ENCODE measurements around the gene ANXA9. TPM values are rescaled to one million over a fixed set of nuclear protein-coding genes. Genes with fewer than 3 reads are reported as not detected.

Gene ANXA9
- total and polyA plus RNA-seq, 5 experiments from 2014 or later, result 0.10 to 0.49 TPM; not detected in 3

DNA sequence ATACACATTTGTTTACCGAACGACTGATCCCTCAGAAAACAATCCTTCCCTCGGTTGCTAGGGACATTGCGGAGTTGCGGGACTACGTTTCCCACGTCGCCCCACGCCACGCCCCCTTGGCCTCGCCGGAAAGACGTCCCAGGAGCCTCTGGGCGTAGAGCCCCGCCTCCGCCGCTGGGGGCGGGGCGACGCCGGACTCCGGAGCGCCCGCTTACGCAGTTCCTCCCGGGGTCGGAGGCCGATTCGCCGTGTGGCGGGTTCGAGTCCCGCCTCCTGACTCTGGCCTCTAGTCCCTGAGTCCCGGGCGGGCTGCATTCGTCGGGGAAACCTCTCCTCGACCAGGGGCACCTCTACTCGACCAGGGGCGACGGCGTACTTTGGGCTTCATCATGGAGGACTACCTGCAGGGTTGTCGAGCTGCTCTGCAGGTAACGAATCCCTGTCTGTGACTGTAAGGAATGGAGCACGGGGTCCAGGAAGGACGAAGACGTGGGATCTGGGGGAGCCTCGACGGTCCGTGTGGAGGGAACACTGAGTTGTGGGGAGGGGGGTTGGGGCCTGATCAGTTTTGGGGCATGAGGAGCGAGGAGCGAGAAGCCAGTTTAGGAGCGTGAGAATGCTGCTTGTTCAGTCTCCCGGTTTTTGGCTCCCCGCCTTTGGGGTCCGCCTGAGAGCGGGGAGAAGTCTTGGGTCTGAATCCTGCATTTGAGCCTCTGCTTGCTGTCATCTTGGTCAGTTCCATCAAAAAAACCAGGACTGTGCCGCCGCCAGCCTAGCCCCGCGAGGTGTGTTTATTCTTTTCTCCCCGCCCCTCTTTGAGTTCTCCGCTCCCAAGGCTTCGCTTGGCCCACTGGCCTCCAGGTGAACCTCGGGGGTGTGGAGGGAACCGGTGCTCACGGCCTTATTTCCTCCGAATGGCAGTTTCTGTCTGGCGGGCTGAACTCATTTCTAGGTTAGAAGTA lies 26.4 kb downstream of the ANXA9 start, which contains the start of gene PRUNE1:
Gene PRUNE1, plus strand, starts transcription at position 206 of the 962 bp plus-strand sequence. Its CDS starts 184 bp downstream, at position 390.
- Mint-ChIP-seq H3K4me1 (peaks cover 39 to 92% (median 84%) of the 10 kb centered on the region in 4 donors), H3K36me3 (peaks cover 0 to 6% (median 2%) of the 10 kb centered on the region in 3 donors), H3K9me3 (no peaks in the 10 kb centered on the region), H3K27ac (peak within 1 kb of the TSS; percentile 95 to 99 (median 98)), H3K27me3 (no peaks in the 10 kb centered on the region), H3K4me3 (peak within 1 kb of the TSS; percentile 89 to 98 (median 96))
- POLR2A ChIA-PET, result interaction anchor here (0.6 to 3.9 kb wide), 7 partner anchors 16 to 54 kb away, joined by 3 to 22 read pairs (median 3); partner anchors contain the start of gene ANXA9
- ATAC-seq (peak; percentile 76 to 83), DNase-seq (peak; percentile 88 to 98 (median 94))

DNA sequence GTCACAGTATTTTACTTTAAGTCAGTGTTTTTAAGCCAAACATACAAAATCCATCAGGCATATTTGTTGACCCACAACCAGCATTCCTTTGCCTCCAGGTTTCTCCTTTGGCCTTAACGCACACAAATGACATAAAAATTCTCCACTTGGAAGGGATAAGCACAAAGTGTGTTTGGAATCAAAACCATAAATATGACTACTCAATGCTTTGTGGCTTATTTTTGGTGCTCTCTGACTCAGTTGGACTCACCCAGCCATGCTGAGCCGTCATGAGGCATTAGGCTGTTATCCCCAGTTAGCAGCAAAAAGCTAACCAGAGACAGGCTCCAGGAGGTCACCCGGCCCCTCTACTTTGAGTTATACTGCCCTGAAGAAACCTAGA lies 27.1 kb downstream of the ANXA9 start:
- Mint-ChIP-seq H3K4me1 (peaks cover 39 to 88% (median 84%) of the 10 kb centered on the region in 4 donors), H3K9me3 (no peaks in the 10 kb centered on the region), H3K36me3 (peaks cover 0 to 10% (median 2%) of the 10 kb centered on the region in 3 donors), H3K27ac (peak overlapping the region; percentile 95 to 99 (median 98)), H3K4me3 (peak overlapping the region; percentile 89 to 98 (median 96)), H3K27me3 (no peaks in the 10 kb centered on the region)
- POLR2A ChIA-PET, result interaction anchor here (0.6 to 1.5 kb wide), 6 partner anchors 32 to 53 kb away, joined by 3 to 4 read pairs (median 3); no protein-coding TSS in a partner anchor
- DNase-seq (no peak), ATAC-seq (no peak)

DNA sequence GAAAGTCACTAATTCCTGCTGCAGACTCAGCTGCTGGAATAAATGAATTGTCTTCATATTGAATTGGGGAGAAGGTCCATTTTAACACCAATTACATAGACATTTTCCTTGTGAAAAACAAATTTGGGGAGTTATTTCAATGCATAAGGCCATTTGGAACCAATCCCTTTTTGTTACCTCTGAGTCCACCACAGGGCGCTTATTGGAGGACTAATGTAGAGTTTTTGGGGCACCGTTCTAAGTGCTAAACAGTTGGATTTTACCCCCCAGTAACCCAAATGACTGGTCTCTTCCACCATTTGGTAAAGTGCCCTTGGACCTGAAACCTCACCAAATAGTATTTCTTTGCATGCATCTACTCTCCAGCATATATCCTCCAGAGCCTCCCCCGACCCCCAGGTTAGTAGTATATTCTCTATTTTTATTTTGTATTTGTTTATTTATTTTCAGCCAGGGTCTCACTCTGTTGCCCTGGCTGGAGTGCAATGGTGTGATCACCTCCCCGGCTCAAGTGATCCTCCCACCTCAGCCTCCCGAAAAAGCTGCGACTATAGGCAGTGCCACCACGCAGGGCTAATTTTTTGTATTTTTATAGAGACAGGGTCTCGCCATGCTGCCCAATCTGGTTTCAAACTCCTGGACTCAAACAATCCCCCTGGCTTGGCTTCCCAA lies 27.7 kb downstream of the ANXA9 start:
- H3K9me3 Mint-ChIP-seq, result no peaks in the 10 kb centered on the region
- H3K36me3 Mint-ChIP-seq, result peaks cover 0 to 14% (median 2%) of the 10 kb centered on the region in 3 donors
- peak overlapping the region; percentile 89 to 98 (median 96) for H3K4me3 Mint-ChIP-seq
- DNase-seq, result no peak
- peak overlapping the region; percentile 55 to 99 (median 98) for H3K27ac Mint-ChIP-seq
- POLR2A ChIA-PET, result interaction anchor here (0.6 to 1.5 kb wide), 7 partner anchors 12 to 52 kb away, joined by 3 to 4 read pairs (median 3); no protein-coding TSS in a partner anchor
- no peaks in the 10 kb centered on the region for H3K27me3 Mint-ChIP-seq
- peaks cover 39 to 86% (median 84%) of the 10 kb centered on the region in 4 donors for H3K4me1 Mint-ChIP-seq
- no peak for ATAC-seq

DNA sequence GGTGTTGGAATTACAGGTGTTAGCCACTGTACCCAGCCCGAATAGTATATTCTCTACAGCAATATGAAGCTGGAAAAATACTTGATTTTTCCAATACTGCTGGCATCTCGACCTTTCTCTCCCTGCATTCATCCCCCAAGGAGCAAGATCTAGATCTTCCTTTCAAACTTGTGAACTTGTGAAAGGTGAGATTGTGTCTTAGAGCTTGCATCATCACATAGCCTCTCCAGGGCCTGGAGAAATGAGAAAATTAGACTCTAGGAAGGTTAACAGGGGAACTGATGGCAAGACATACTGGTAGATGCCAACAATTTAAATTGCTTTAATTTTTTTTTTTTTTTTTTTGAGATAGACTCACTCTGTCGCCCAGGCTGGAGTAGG lies 28.2 kb downstream of the ANXA9 start:
- Mint-ChIP-seq H3K36me3 (peaks cover 0 to 15% (median 2%) of the 10 kb centered on the region in 3 donors), H3K27ac (peak overlapping the region in 5 of 10 donors; percentile 10 to 98 (median 62)), H3K9me3 (no peaks in the 10 kb centered on the region), H3K27me3 (no peaks in the 10 kb centered on the region), H3K4me1 (peaks cover 39 to 83% (median 81%) of the 10 kb centered on the region in 4 donors), H3K4me3 (peak overlapping the region in 9 of 10 donors; percentile 18 to 98 (median 56))
- DNase-seq (no peak), ATAC-seq (no peak)
- POLR2A ChIA-PET, result interaction anchor here (0.6 to 1.5 kb wide), 6 partner anchors 12 to 146 kb away, joined by 3 to 4 read pairs (median 3); partner anchors contain the start of gene TNFAIP8L2

DNA sequence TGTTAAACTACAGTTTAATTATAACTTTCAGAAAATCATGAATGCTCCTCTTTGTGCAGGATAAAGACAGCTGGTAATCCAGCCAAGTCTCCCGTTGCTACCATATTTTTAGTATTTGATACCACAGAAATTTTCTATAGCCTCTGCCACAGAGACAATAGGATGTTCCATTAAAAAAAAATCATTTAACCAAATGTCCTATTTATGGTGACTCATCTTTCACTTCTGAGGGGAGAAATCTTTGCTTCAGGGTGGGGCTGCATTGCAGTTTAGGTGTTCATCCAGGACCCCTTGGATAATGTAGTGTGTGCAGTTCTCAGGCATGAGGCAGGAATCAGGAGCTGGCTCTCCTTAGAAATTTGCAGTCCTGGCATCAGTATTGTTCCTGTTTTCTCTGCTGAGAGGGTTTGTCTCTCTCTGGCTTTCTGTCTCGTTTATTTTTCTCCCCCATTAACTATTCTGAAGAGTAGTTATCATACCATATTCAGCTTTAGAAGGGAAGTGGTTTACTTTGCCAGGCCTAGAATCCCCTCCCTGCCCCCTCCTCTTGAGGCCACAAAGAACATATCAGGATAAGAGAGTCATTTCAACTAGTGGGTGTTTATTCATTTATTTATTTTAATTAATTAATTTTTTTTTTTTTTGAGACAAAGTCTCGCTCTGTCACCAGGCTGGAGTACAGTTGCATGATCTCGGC lies 29.2 kb downstream of the ANXA9 start:
- H3K27ac Mint-ChIP-seq, result peak overlapping the region; percentile 58 to 92 (median 76)
- H3K36me3 Mint-ChIP-seq, result peaks cover 0 to 18% (median 2%) of the 10 kb centered on the region in 3 donors
- no peaks in the 10 kb centered on the region for H3K27me3 Mint-ChIP-seq
- ATAC-seq, result no peak
- H3K9me3 Mint-ChIP-seq, result no peaks in the 10 kb centered on the region
- POLR2A ChIA-PET, result interaction anchor here (0.7 to 1.6 kb wide), 5 partner anchors 37 to 145 kb away, joined by 3 to 5 read pairs (median 3); partner anchors contain the start of genes MLLT11 and TNFAIP8L2
- peak overlapping the region; percentile 32 to 76 (median 62) for H3K4me3 Mint-ChIP-seq
- DNase-seq, result no peak
- H3K4me1 Mint-ChIP-seq, result peaks cover 31 to 75% (median 72%) of the 10 kb centered on the region in 4 donors

DNA sequence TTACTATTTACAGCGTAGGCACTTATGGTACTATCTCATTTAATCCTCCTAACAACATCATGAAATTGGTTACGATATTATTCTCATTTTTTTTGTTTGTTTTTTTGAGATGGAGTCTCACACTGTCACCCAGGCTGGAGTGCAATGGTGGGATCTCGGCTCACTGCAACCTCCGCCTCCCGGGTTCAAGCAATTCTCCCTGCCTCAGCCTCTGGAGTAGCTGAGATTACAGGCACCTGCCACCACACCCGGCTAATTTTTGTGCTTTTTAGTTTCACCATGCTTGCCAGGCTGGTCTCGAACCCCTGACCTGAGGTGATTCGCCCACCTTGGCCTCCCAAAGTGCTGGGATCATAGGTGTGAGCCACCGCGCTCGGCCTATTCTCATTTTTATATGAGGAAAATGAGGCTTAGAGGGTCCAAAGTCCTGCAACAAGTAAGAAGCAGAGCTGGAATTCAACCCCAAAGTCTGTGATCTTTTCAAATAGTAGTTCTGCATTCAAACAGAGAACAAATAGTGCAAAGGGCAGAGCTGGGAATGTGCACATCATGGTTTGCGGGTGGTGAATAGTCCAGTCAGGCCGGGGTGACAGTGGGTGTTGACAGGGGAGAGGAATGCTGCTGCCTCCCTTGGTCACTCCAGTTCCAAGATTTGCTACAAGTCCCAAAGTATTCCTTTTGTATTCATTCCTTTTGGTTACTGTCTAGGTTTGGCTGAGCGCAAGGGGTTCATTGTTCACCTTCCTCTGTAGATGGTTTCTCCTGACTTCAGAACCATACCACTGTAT lies 30.8 kb downstream of the ANXA9 start:
- POLR2A ChIA-PET, result interaction anchor here (1.0 to 1.6 kb wide), 2 partner anchors 12 to 48 kb away, joined by 3 to 4 read pairs; partner anchors contain the start of gene MLLT11
- DNase-seq, result no peak
- H3K27me3 Mint-ChIP-seq, result no peaks in the 10 kb centered on the region
- H3K36me3 Mint-ChIP-seq, result peaks cover 0 to 26% (median 2%) of the 10 kb centered on the region in 3 donors
- no peak for ATAC-seq
- H3K9me3 Mint-ChIP-seq, result no peaks in the 10 kb centered on the region
- peak overlapping the region in 2 of 10 donors; percentile 22 for H3K4me3 Mint-ChIP-seq
- peak overlapping the region in 6 of 10 donors; percentile 6 to 65 (median 37) for H3K27ac Mint-ChIP-seq
- H3K4me1 Mint-ChIP-seq, result peaks cover 18 to 63% (median 56%) of the 10 kb centered on the region in 4 donors

DNA sequence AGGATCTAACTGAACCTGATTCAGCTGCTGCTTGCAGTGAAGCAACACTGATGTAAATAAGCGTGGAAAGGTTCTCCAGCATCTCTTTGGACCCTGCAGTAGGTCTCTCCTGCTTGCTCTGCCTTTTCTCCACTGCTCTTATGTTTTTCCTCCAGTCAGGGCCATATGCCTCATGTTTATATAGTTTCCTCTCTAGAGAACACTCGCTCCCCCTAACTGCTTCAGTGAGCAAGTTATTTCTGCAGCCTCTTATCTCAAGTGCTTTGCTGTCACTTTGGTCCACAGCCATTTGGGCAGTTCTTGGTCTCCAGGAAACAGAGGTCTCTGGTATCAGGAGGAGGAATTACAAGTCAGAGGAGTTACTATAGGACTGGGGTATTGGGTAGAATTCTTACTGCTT lies 31.4 kb downstream of the ANXA9 start:
- H3K27me3 Mint-ChIP-seq, result no peaks in the 10 kb centered on the region
- POLR2A ChIA-PET, result no interaction called here
- H3K4me1 Mint-ChIP-seq, result peaks cover 13 to 58% (median 50%) of the 10 kb centered on the region in 4 donors
- DNase-seq (no peak), ATAC-seq (no peak)
- no peaks in the 10 kb centered on the region for H3K9me3 Mint-ChIP-seq
- peak overlapping the region in 2 of 10 donors; percentile 22 to 62 for H3K4me3 Mint-ChIP-seq
- peaks cover 0 to 33% (median 5%) of the 10 kb centered on the region in 3 donors for H3K36me3 Mint-ChIP-seq
- H3K27ac Mint-ChIP-seq, result peak overlapping the region in 7 of 10 donors; percentile 15 to 62 (median 37)

DNA sequence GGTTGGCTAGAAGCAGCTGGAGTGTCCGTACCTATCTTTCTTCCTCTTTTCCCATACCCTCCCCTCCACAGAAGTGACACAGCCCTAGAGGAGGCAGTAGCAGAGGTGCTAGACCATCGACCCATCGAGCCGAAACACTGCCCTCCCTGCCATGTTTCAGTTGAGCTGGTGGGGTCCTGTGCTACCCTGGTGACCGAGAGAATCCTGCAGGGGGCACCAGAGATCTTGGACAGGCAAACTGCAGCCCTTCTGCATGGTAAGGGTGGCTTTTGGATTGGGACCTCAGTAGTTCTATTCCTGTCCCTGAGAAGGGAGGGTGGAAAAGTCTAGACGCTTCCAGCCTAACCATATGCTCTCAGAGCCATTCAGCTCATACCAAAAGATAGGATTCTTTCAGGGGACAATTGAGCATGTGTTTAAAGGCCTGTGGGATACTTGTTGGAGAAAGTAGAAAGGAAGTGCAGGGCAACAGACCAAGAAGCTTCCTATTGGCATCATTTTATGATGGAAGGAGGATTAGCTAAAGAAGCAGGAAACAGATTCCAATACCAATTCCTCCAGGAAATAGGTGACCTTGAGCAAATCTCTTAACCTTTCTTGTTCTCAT lies 42.6 kb downstream of the ANXA9 start:
- POLR2A ChIA-PET, result interaction anchor here (0.5 to 3.6 kb wide), 19 partner anchors 12 to 794 kb away, joined by 3 to 56 read pairs (median 4); partner anchors contain the start of genes C1orf56, CDC42SE1, GABPB2 and MINDY1
- Mint-ChIP-seq H3K4me1 (peaks cover 4 to 8% (median 7%) of the 10 kb centered on the region in 4 donors), H3K36me3 (peaks cover 4 to 79% (median 12%) of the 10 kb centered on the region in 3 donors), H3K9me3 (no peaks in the 10 kb centered on the region), H3K4me3 (peak overlapping the region in 9 of 10 donors; percentile 23 to 79 (median 56)), H3K27ac (peak overlapping the region; percentile 11 to 88 (median 71)), H3K27me3 (no peaks in the 10 kb centered on the region)
- peak; percentile 77 to 94 (median 88) for DNase-seq
- ATAC-seq, result peak; percentile 100

DNA sequence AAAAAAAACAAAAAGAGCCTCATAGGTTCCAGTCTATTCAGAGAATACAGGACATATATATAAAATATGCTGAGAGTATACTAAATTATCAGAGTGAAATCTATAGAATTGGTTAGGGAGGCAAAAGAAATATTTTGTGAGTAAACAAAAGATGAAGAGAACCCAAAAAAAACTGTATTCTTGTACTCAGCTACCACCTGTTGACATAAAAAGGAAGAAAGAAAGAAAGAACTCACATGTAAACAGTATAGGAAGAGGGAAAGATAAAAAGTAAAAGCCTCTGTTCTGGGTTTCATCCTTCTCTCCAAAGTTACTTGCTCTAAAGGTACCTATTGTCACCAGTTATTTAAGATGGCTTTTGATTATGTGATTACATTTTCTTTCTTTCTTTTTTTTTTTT lies 44.4 kb downstream of the ANXA9 start:
- Mint-ChIP-seq H3K9me3 (no peaks in the 10 kb centered on the region), H3K36me3 (peaks cover 4 to 85% (median 16%) of the 10 kb centered on the region in 3 donors), H3K27me3 (no peaks in the 10 kb centered on the region), H3K4me1 (peaks cover 4 to 8% (median 7%) of the 10 kb centered on the region in 4 donors), H3K4me3 (no peak overlapping the region), H3K27ac (no peak overlapping the region)
- ATAC-seq, result no peak
- POLR2A ChIA-PET, result interaction anchor here (0.7 to 3.6 kb wide), 6 partner anchors 17 to 516 kb away, joined by 3 to 56 read pairs (median 4); partner anchors contain the start of genes C1orf56, CDC42SE1 and MLLT11
- no peak for DNase-seq

DNA sequence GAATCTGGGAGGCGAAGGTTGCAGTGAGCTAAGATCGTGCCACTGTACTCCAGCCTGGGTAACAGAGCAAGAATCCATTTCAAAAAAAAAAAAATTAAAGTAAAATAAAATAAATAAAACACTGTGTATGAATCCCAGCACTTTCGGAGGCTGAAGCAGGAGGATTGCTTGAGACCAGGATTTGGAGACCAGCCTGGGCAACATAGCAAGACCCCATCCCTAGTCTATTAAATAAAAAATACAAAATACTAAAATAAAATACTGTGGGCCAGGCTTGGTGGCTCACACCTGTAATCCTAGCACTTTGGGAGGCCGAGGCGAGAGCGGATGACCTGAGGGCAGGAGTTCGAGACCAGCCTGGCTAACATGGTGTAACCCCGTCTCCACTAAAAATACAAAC lies 50.1 kb downstream of the ANXA9 start:
- Mint-ChIP-seq H3K36me3 (peaks cover under 1 to 71% (median 19%) of the 10 kb centered on the region in 3 donors), H3K4me1 (peaks cover 3 to 23% (median 12%) of the 10 kb centered on the region in 4 donors), H3K27ac (no peak overlapping the region), H3K27me3 (no peaks in the 10 kb centered on the region), H3K4me3 (no peak overlapping the region), H3K9me3 (no peaks in the 10 kb centered on the region)
- ATAC-seq (no peak), DNase-seq (no peak)
- POLR2A ChIA-PET, result interaction anchor here (0.6 to 1.0 kb wide), 2 partner anchors 13 to 34 kb away, joined by 4 to 11 read pairs; no protein-coding TSS in a partner anchor
